ENCODE measurements around the gene PRPSAP2.
"Not testable (repeated sequence)": the region's sequence is repeated elsewhere in the genome, so short reads cannot be mapped to it uniquely, and the experiment has no call there.

The PRPSAP2 gene

GRCh38 chr17:18947866-18948265 lies 89.9 kb downstream of the PRPSAP2 start:
- no peak for DNase-seq

- no peak for DNase-seq
These were observed 90.6 kb downstream of the PRPSAP2 start for GRCh38 chr17:18948476-18949006.

GRCh38 chr17:18949566-18949965 lies 91.6 kb downstream of the PRPSAP2 start:
- no peak for DNase-seq

- no peak for DNase-seq
These were observed 92.4 kb downstream of the PRPSAP2 start for GRCh38 chr17:18950346-18950745.

- no peak for DNase-seq
These were observed 93.3 kb downstream of the PRPSAP2 start for GRCh38 chr17:18950944-18951905.

- no peak for DNase-seq
These were observed 94.3 kb downstream of the PRPSAP2 start, which contains the start of gene SLC5A10 for GRCh38 chr17:18951941-18952842. Gene SLC5A10 (plus strand): TSS chr17:18952165. CDS start chr17:18952206, 41 bp downstream.

GRCh38 chr17:18953231-18953728 lies 95.3 kb downstream of the PRPSAP2 start:
- no peak for DNase-seq

- no peak for DNase-seq
These were observed 96.4 kb downstream of the PRPSAP2 start for GRCh38 chr17:18954321-18954720.

GRCh38 chr17:18955009-18955408 lies 97.1 kb downstream of the PRPSAP2 start:
- DNase-seq, result no peak

GRCh38 chr17:18956021-18956420 lies 98.1 kb downstream of the PRPSAP2 start:
- not testable (repeated sequence) for DNase-seq

- DNase-seq, result no peak
These were observed 98.7 kb downstream of the PRPSAP2 start for GRCh38 chr17:18956581-18956980.

- no peak for DNase-seq
These were observed 99.9 kb downstream of the PRPSAP2 start for GRCh38 chr17:18957831-18958230.

- no peak for DNase-seq
These were observed 100.7 kb downstream of the PRPSAP2 start for GRCh38 chr17:18958611-18959010.

GRCh38 chr17:18959071-18959844 lies 101.3 kb downstream of the PRPSAP2 start:
- no peak for DNase-seq

GRCh38 chr17:18959845-18960240 lies 101.9 kb downstream of the PRPSAP2 start:
- DNase-seq, result no peak

- no peak for DNase-seq
These were observed 102.3 kb downstream of the PRPSAP2 start for GRCh38 chr17:18960241-18960665.

- DNase-seq, result peak; percentile 27
These were observed 103.0 kb downstream of the PRPSAP2 start for GRCh38 chr17:18960803-18961511.

- no peak for DNase-seq
These were observed 103.9 kb downstream of the PRPSAP2 start for GRCh38 chr17:18961634-18962493.

GRCh38 chr17:18962494-18962815 lies 104.5 kb downstream of the PRPSAP2 start:
- DNase-seq, result no peak

Measured in NCI-H1048 (cell line).